ENCODE results near the gene NINJ2.

The NINJ2 gene

DNA sequence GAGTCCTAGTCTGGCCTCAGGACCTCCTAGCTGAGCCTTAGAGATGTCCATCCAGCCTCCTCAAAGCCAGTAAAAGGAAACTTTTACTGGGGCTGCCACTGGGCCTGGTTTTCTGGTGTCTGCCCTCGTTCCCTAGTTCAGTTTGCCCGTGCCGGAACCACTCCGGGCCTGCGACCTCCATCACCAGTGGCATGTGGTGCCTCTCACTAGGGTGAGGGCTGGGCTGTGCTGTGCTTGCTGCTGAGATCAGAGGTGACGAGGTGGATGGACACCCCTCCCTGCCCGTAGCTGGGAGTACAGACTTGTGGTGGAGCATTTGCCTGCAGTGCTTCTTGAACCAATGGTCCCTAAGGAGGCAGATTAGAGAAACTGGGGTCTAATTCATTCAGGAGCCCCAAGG is 127.8 kb downstream of the NINJ2 start:
- DNase-seq (ENCODE audit: low read depth in 2 of 3, low spot score in 1 of 3), result no peak

DNA sequence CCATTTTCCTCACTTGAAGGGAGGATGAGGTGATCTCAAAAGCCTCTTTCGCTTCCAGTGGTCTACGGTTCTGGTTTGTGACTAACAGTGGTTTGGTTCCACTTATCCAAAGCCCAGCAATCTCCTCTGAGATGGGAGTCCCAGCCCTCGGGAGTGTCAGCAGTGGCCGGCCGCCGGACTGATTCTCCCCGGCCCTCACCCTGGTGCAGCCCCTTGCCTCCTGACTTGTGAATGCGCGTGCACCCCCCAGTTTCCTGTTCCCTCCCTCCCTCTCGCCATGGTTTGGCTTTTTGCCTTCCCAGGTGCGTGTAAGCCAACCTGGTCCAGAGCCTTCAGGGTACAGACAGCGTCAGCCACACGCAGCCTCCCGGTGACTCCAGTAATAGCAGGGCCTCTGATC is 129.0 kb downstream of the NINJ2 start:
- no peak for DNase-seq (ENCODE audit: low read depth in 2 of 3, low spot score in 1 of 3)

DNA sequence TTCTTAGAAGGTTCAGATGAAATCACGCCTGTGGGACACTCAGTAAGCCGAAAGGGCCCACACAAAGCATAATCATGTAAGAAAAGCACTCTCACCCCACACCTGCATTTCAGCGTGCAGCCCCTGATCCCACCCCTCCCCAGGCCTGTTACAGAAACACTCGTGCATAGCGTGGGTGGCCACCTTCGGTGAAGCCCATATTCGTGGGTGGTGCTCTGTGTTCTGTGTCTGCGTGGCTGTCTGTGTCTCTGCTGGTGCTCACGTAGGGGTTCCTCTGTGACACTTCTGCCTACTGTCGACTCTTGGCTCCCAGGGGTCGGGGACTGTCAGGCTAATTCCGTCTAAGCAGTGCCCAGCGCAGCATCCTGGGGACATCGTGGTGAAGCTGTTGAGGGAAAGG is 129.5 kb downstream of the NINJ2 start:
- DNase-seq (ENCODE audit: low read depth in 2 of 3, low spot score in 1 of 3), result no peak

- no peak for DNase-seq (ENCODE audit: low read depth in 2 of 3, low spot score in 1 of 3)
Observed at GRCh38 chr12:532908-533565, 130.2 kb downstream of the NINJ2 start.

GRCh38 chr12:531951-532585 is 131.2 kb downstream of the NINJ2 start:
- no peak for DNase-seq (ENCODE audit: low read depth in 2 of 3, low spot score in 1 of 3)

- DNase-seq (ENCODE audit: low read depth in 2 of 3, low spot score in 1 of 3), result no peak
Observed at GRCh38 chr12:530821-531220, 132.4 kb downstream of the NINJ2 start.

DNA sequence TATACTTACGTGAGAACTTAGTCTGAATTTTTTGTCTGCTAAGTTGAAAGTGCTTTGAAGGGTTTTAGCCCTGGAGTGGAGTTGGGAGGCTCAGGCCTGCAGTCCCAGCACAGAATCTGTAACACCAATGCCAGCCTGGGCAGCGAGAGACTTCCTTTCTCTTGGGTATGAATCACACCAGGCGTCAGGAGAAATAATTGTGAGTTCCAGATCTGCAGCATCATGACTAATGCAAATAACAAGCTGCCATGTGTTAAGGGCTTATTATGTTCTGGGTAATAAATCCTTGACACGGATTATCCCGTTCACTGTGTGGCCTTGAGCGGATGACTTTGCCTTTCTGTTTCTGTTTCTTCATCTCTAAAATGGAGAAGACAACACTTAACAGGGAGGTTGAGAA is 132.9 kb downstream of the NINJ2 start:
- no peak for DNase-seq (ENCODE audit: low read depth in 2 of 3, low spot score in 1 of 3)

GRCh38 chr12:527729-528128 is 135.5 kb downstream of the NINJ2 start:
- DNase-seq (ENCODE audit: low read depth in 2 of 3, low spot score in 1 of 3), result no peak

- DNase-seq (ENCODE audit: low read depth in 2 of 3, low spot score in 1 of 3), result no peak
Observed at GRCh38 chr12:527241-527640, 136.0 kb downstream of the NINJ2 start.

- no peak for DNase-seq (ENCODE audit: low read depth in 2 of 3, low spot score in 1 of 3)
Observed at GRCh38 chr12:526089-526488, 137.2 kb downstream of the NINJ2 start.

DNA sequence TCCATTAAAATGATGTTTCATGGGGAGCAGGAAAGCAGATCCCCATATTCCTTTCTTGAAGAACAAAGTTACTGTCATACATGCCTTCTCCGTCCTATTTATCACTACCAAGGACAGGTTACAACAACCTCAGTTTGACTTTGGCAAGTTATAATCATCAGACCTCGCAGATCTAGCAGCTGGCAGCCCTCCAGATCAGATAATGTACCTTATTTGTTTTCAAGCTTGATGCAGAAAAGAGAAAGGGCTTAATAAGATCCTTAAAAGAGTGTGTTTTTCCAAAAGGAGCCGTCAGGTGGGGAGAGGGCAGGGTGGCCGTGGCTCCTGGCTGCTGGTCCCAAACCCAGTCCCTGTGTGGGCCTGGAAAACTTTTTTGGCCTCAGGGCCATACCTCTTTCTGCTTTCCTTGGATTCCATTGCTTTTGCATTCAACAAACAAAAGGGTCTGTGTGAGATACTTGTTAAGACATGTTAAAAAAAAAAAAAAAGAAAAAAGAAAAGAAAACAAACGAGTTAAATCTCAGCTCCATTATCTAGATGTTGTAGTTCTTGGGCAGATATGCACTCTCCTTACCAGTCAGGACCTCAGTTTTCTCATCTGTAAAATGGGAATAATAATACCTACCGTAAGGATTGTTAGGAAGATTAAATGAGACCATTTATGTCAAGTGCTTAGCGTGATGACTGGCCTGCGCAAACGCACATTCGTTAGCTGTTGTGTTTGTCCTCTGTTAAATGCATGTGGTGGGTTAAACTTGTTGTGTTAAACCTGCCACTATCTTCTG is 138.9 kb downstream of the NINJ2 start:
- DNase-seq (ENCODE audit: low read depth in 2 of 3, low spot score in 1 of 3), result no peak

DNA sequence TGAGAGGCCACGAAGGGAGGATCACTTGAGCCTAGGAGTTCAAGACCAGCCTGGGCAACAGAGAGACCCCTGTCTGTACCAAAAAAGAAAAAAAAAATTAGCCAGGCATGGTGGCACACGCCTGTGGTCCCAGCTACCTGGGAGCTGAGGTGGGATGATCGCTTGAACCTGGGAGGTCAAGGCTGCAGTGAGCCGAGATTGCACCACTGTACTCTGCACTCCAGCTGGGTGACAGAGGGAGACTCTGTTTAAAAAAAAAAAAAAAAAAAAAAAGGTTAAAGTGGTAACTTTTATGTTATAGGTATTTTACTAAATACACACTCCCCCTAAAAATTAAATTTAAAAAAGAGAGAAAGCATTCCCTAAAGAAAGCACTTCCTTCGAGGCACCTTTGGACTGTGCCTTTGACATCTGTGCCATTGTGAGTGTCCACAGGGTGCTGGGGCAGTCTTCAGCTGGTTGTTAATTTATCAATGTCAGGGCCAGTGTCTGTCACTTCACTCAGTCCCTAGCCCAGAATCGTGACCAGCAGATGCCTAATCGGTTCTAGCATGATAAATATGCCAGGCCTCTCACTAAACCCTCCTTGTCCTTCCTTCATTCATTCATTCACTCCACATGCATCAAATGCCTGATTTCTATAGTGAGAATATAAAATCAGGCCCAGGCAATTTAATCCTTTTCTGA is 140.4 kb downstream of the NINJ2 start:
- no peak for DNase-seq (ENCODE audit: low read depth in 2 of 3, low spot score in 1 of 3)

DNA sequence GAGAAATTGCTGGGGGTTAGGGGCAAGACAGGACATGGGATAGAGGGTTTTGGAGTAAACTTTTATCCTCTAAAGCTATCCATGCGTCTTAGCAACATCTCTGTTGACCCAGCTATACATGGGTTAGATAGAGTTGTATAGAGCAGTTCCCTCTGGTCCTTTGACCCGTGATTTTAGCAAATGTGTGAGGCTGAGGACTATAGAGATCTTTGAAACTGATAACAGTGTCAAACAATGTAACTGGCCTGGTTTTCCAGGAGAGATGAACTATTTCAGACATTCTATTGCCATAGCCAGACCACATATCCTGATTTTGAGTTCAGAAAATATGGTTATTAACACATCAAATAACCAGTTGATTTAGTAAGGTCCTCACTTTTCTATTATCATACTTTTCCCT is 143.1 kb downstream of the NINJ2 start:
- no peak for DNase-seq (ENCODE audit: low read depth in 2 of 3, low spot score in 1 of 3)

GRCh38 chr12:517538-517937 is 145.7 kb downstream of the NINJ2 start:
- DNase-seq (ENCODE audit: low read depth in 2 of 3, low spot score in 1 of 3), result no peak
